ENCODE data around the gene SPATS2.

SPATS2 gene

DNA sequence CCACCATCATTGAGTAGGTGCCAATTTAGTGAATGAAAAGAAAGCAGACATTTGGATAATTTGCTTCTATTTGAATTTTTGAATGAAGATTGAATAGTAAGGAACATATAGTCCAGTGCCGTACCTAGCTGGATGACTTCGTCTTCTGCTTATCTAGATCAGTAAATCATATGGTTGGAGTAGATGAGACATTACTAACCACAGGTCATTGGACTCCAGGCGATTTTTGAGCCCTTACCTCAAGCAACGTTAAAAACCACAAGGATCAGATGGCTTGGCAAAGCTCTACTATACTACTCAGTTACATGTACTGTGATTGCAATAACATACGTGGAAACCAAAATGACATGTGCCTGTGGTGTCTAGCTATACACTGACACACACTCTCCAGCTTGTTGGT lies 1.7 kb upstream of the SPATS2 start:
- POLR2A ChIA-PET, result interaction anchor here (0.8 to 2.7 kb wide), 10 partner anchors 9 to 215 kb away, joined by 3 to 24 read pairs (median 7); partner anchors contain the start of genes DNAJC22, PRPH and TROAP
- CTCF ChIA-PET, result interaction anchor here (0.6 to 11.9 kb wide), 8 partner anchors 8 to 218 kb away, joined by 3 to 517 read pairs (median 8); partner anchors contain the start of gene DNAJC22
- TF ChIP-seq ZNF184 (tag by site-specific recombination; IDR thresholded peaks at IDR 0.05) (no peak), ZNF169 (tag by site-specific recombination; IDR thresholded peaks at IDR 0.05) (no peak), ZNF843 (tag by site-specific recombination; IDR thresholded peaks at IDR 0.05) (peak; percentile 34; the same call in 1 of the 2 replicates), ZNF10 (tag by site-specific recombination; IDR thresholded peaks at IDR 0.05) (0 out of 2 replicates have a peak, but pooled peaks have one; percentile 43), ZNF24 (tag by site-specific recombination; IDR thresholded peaks at IDR 0.05) (0 out of 2 replicates have a peak, but pooled peaks have one; percentile 10), ZNF623 (tag by site-specific recombination; IDR thresholded peaks at IDR 0.05) (no peak), ZNF366 (tag by site-specific recombination; conservative IDR thresholded peaks at IDR 0.05) (peak; percentile 59; the same call in 1 of the 2 replicates), ZNF211 (tag by site-specific recombination; IDR thresholded peaks at IDR 0.05; ENCODE audit: low read depth) (no peak), SETDB1 (IDR thresholded peaks at IDR 0.05; ENCODE audit: insufficient read length, low read length) (no peak), ZNF629 (tag by site-specific recombination; IDR thresholded peaks at IDR 0.05) (peak; percentile 62; the same call in 1 of the 2 replicates), HOXD13 (CRISPR knock-in tag; IDR thresholded peaks at IDR 0.05; ENCODE audit: borderline replicate concordance) (no peak), ZFP41 (tag by site-specific recombination; IDR thresholded peaks at IDR 0.05; ENCODE audit: borderline replicate concordance) (no peak), ZFP37 (tag by site-specific recombination; IDR thresholded peaks at IDR 0.05) (peak; percentile 58; the same call in 1 of the 2 replicates), ZNF530 (tag by site-specific recombination; IDR thresholded peaks at IDR 0.05; ENCODE audit: low read depth) (no peak), ZNF394 (tag by site-specific recombination; IDR thresholded peaks at IDR 0.05; ENCODE audit: borderline replicate concordance) (0 out of 2 replicates have a peak, but pooled peaks have one; percentile 21), ZNF626 (tag by site-specific recombination; IDR thresholded peaks at IDR 0.05) (no peak), GLIS1 (tag by site-specific recombination; IDR thresholded peaks at IDR 0.05) (peak; percentile 71), SP7 (tag by site-specific recombination; IDR thresholded peaks at IDR 0.05) (peak; percentile 88), WT1 (tag by site-specific recombination; IDR thresholded peaks at IDR 0.05) (no peak)
- TF ChIP-seq, protein P1, sequence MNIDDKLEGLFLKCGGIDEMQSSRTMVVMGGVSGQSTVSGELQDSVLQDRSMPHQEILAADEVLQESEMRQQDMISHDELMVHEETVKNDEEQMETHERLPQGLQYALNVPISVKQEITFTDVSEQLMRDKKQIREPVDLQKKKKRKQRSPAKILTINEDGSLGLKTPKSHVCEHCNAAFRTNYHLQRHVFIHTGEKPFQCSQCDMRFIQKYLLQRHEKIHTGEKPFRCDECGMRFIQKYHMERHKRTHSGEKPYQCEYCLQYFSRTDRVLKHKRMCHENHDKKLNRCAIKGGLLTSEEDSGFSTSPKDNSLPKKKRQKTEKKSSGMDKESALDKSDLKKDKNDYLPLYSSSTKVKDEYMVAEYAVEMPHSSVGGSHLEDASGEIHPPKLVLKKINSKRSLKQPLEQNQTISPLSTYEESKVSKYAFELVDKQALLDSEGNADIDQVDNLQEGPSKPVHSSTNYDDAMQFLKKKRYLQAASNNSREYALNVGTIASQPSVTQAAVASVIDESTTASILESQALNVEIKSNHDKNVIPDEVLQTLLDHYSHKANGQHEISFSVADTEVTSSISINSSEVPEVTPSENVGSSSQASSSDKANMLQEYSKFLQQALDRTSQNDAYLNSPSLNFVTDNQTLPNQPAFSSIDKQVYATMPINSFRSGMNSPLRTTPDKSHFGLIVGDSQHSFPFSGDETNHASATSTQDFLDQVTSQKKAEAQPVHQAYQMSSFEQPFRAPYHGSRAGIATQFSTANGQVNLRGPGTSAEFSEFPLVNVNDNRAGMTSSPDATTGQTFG (tag by site-specific recombination; IDR thresholded peaks at IDR 0.05; ENCODE audit: borderline replicate concordance), result no peak
- H3K36me3 ChIP-seq (ENCODE audit: control insufficient read depth in 2 of 2, insufficient read depth in 1 of 2, low read length in 2 of 2), result no peaks in the 10 kb centered on the region
- peaks cover 9% of the 10 kb centered on the region for H3K4me1 ChIP-seq (ENCODE audit: control insufficient read depth, insufficient read depth, low read length)
- no peak overlapping the region for H3K27ac ChIP-seq (ENCODE audit: extremely low read depth, low read depth, low read length)
- no peaks in the 10 kb centered on the region for H3K9me3 ChIP-seq (ENCODE audit: control insufficient read depth, insufficient read depth, low read depth, low read length)
- no peak overlapping the region for H3K4me3 ChIP-seq (ENCODE audit: low read depth, low read length)

DNA sequence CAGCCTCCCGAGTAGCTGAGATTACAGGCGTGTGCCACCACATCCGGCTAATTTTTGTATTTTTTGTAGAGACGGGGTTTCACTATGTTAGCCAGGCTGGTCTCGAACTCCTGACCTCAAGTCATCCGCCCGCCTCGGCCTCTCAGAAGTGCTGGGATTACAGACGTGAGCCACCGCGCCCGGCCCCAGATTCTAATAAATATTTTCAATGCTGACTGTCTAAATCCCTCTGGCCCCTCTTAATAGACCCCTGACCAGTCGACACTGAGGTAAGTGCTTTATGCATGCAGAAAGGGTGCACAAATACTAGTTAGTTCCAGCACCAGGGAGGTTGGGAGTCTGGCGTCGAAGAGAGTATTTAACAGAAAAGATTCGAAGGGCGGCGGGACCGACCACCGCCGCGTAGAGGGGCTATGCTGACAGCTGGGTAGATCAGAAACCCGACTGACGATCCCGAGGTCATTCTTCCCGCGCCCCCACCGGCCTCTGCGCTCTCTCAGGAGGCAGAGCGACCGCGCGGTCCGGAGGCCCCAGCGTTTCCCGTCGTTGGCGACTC lies 1.1 kb upstream of the SPATS2 start:
- POLR2A ChIA-PET, result interaction anchor here (0.5 to 2.7 kb wide), 35 partner anchors 8 to 263 kb away, joined by 3 to 24 read pairs (median 6); partner anchors contain the start of genes DNAJC22, PRPF40B, PRPH and TROAP
- Histone ChIP-seq H3K4me3 (ENCODE audit: low read depth, low read length) (peak overlapping the region; percentile 97), H3K27ac (ENCODE audit: extremely low read depth, low read depth, low read length) (peak overlapping the region; percentile 99), H3K9me3 (ENCODE audit: control insufficient read depth, insufficient read depth, low read depth, low read length) (no peaks in the 10 kb centered on the region), H3K36me3 (ENCODE audit: control insufficient read depth in 2 of 2, insufficient read depth in 1 of 2, low read length in 2 of 2) (no peaks in the 10 kb centered on the region), H3K4me1 (ENCODE audit: control insufficient read depth, insufficient read depth, low read length) (peaks cover 9% of the 10 kb centered on the region)
- CTCF ChIA-PET, result interaction anchor here (0.6 to 11.9 kb wide), 13 partner anchors 8 to 673 kb away, joined by 3 to 517 read pairs (median 4); partner anchors contain the start of gene DNAJC22
- TF ChIP-seq TRIM28 (IDR thresholded peaks at IDR 0.05; ENCODE audit: borderline replicate concordance, low read length) (no peak), SP3 (tag by site-specific recombination; IDR thresholded peaks at IDR 0.05) (no peak), ZNF292 (tag by site-specific recombination; IDR thresholded peaks at IDR 0.05; ENCODE audit: borderline replicate concordance, low read depth) (no peak), ZNF777 (tag by site-specific recombination; IDR thresholded peaks at IDR 0.05; ENCODE audit: borderline replicate concordance) (peak; percentile 46; the same call in 1 of the 2 replicates), FEZF1 (tag by site-specific recombination; IDR thresholded peaks at IDR 0.05) (no peak), ZNF610 (tag by site-specific recombination; IDR thresholded peaks at IDR 0.05; ENCODE audit: borderline replicate concordance) (no peak), ZBTB17 (tag by site-specific recombination; IDR thresholded peaks at IDR 0.05) (0 out of 2 replicates have a peak, but pooled peaks have one; percentile 64), ZNF658 (tag by site-specific recombination; IDR thresholded peaks at IDR 0.05) (no peak), ZSCAN30 (tag by site-specific recombination; IDR thresholded peaks at IDR 0.05) (no peak), MYNN (tag by site-specific recombination; IDR thresholded peaks at IDR 0.05; ENCODE audit: borderline replicate concordance) (no peak)
- TF ChIP-seq, protein P2, sequence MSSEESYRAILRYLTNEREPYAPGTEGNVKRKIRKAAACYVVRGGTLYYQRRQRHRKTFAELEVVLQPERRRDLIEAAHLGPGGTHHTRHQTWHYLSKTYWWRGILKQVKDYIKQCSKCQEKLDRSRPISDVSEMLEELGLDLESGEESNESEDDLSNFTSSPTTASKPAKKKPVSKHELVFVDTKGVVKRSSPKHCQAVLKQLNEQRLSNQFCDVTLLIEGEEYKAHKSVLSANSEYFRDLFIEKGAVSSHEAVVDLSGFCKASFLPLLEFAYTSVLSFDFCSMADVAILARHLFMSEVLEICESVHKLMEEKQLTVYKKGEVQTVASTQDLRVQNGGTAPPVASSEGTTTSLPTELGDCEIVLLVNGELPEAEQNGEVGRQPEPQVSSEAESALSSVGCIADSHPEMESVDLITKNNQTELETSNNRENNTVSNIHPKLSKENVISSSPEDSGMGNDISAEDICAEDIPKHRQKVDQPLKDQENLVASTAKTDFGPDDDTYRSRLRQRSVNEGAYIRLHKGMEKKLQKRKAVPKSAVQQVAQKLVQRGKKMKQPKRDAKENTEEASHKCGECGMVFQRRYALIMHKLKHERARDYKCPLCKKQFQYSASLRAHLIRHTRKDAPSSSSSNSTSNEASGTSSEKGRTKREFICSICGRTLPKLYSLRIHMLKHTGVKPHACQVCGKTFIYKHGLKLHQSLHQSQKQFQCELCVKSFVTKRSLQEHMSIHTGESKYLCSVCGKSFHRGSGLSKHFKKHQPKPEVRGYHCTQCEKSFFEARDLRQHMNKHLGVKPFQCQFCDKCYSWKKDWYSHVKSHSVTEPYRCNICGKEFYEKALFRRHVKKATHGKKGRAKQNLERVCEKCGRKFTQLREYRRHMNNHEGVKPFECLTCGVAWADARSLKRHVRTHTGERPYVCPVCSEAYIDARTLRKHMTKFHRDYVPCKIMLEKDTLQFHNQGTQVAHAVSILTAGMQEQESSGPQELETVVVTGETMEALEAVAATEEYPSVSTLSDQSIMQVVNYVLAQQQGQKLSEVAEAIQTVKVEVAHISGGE (tag by site-specific recombination; conservative IDR thresholded peaks at IDR 0.05; ENCODE audit: low read depth), result no peak
